HCT116 (cell line): ENCODE measurements around the gene PKDCC. TPM values are rescaled to one million over a fixed set of nuclear protein-coding genes. Genes with fewer than 3 reads are reported as not detected.
A peak's percentile ranks its signal among the peaks of the same experiment; 100 is the strongest.

ENCODE experiments used
- ATAC-seq: fragments of 200-7000 bp; cut with Tn5 transposase; 2 replicates; pipeline ENCODE4 v1.9.1; 2020; ENCODE audit warnings: mild to moderate bottlenecking, moderate library complexity
- BruUV-seq: library from RNA; stranded (reverse); fragments of 400-500 nt; replicated peaks from 2 replicates; lab custom pipeline; 2021; lab: Mats Ljungman, UMichigan
- CTCF ChIA-PET: fragments of 300-600 bp; sonication (Branson Sonifier 250); formaldehyde crosslinking; loops from one replicate; lab custom pipeline; 2021; ENCODE audit warnings: antibody characterized with exemption; lab: Charles Lee
- POLR2A ChIA-PET: fragments of 300-600, 350-600 bp; sonication (Branson Sonifier 250); formaldehyde crosslinking; loops from one replicate; lab custom pipeline; 2021; ENCODE audit warnings: antibody characterized with exemption; lab: Charles Lee
- RAD21 ChIA-PET, 2 experiments: fragments of 300-600 bp; sonication (Branson Sonifier 250); formaldehyde crosslinking; loops; one replicate each; lab custom pipeline; 2023; ENCODE audit warnings: low total read pairs in 2 of 2; ENCODE audit not compliant: uncharacterized antibody in 2 of 2, unreplicated experiment in 2 of 2, low non-redundant PET in 1 of 2; lab: Charles Lee
- DNase-seq: peaks from one replicate; pipeline ENCODE4 v3.0.0-alpha.2; 2010; ENCODE audit warnings: low read depth, low spot score
- H2AFZ ChIP-seq: fragments of 200-600 bp; shearing (Covaris generic), sonication (generic); 2 replicates; pipeline ENCODE4 v1.6.1; 2017; ENCODE audit warnings: low read depth, mixed run types, mixed read lengths, antibody characterized with exemption, low read length; ENCODE audit not compliant: poor library complexity, severe bottlenecking
- H3K27ac ChIP-seq: 2 replicates; pipeline ENCODE4 v1.5.1; 2012; ENCODE audit warnings: low read depth, low read length
- H3K27me3 ChIP-seq: fragments of 200-600 bp; sonication (generic); 2 replicates; pipeline ENCODE4 v1.6.1; 2016; ENCODE audit warnings: mixed run types, low read length, mixed read lengths; ENCODE audit not compliant: insufficient read depth
- H3K36me3 ChIP-seq, 2 experiments: fragments of 200-500 bp in 1 of 2; fragments of 200-600 bp in 1 of 2; sonication (Bioruptor generic) in 1 of 2; sonication (generic) in 1 of 2; 2 replicates each; pipeline versions ENCODE4 v1.5.1 to v1.6.1; 2014 to 2016; ENCODE audit warnings: low read length in 2 of 2, inconsistent platforms in 1 of 2, mixed read lengths in 1 of 2, mixed run types in 1 of 2; ENCODE audit not compliant: insufficient read depth in 2 of 2, control insufficient read depth in 1 of 2
- H3K4me1 ChIP-seq, 2 experiments: fragments of 200-600 bp in 1 of 2; sonication (generic) in 1 of 2; 2 replicates each; pipeline versions ENCODE4 v1.5.1 to v1.6.1; 2012 to 2017; ENCODE audit warnings: low read length in 2 of 2, inconsistent platforms in 1 of 2, mild to moderate bottlenecking in 1 of 2, mixed read lengths in 1 of 2, mixed run types in 1 of 2, moderate library complexity in 1 of 2; ENCODE audit not compliant: insufficient read depth in 2 of 2, control insufficient read depth in 1 of 2
- H3K4me2 ChIP-seq: fragments of 200-600 bp; sonication (generic); 2 replicates; pipeline ENCODE4 v1.6.1; 2017; ENCODE audit warnings: mixed run types, low read length, mixed read lengths
- H3K4me3 ChIP-seq, 2 experiments: fragments of 200-600 bp in 1 of 2; sonication (generic) in 1 of 2; replicated peaks in 1 of 2; 2 replicates each; pipeline ENCODE4 v1.5.1; 2011 to 2016; ENCODE audit warnings: low read length in 2 of 2, control low read depth in 1 of 2, low read depth in 1 of 2, mild to moderate bottlenecking in 1 of 2, mixed read lengths in 1 of 2, mixed run types in 1 of 2
- H3K79me2 ChIP-seq: fragments of 200-600 bp; sonication (generic); 2 replicates; pipeline ENCODE4 v1.6.1; 2017; ENCODE audit warnings: mild to moderate bottlenecking, mixed run types, low read length, moderate library complexity, mixed read lengths; ENCODE audit not compliant: insufficient read depth
- H3K9ac ChIP-seq: fragments of 200-600 bp; sonication (generic); 2 replicates; pipeline ENCODE4 v1.6.1; 2016; ENCODE audit warnings: low read length, mixed read lengths
- H3K9me2 ChIP-seq: fragments of 200-600 bp; sonication (generic), shearing (Covaris generic); 2 replicates; pipeline ENCODE4 v1.6.1; 2017; ENCODE audit warnings: mixed run types, mild to moderate bottlenecking, moderate library complexity; ENCODE audit not compliant: insufficient read depth
- H3K9me3 ChIP-seq, 2 experiments: fragments of 200-500 bp in 1 of 2; fragments of 200-600 bp in 1 of 2; sonication (Bioruptor generic) in 1 of 2; sonication (generic) in 1 of 2; 2 replicates each; pipeline ENCODE4 v1.6.1; 2014 to 2017; ENCODE audit warnings: low read length in 2 of 2, mixed read lengths in 2 of 2, inconsistent platforms in 1 of 2, low read depth in 1 of 2, mild to moderate bottlenecking in 1 of 2, mixed run types in 1 of 2, moderate library complexity in 1 of 2; ENCODE audit not compliant: control insufficient read depth in 1 of 2, insufficient read depth in 1 of 2
- H4K20me1 ChIP-seq: fragments of 200-600 bp; sonication (generic), shearing (Covaris generic); 2 replicates; pipeline ENCODE4 v1.6.1; 2017; ENCODE audit warnings: mixed run types, mild to moderate bottlenecking, moderate library complexity; ENCODE audit not compliant: insufficient read depth
- RAD21 ChIP-seq: IDR thresholded peaks from 2 replicates; pipeline ENCODE4 v1.6.1; 2012; ENCODE audit warnings: low read depth, mild to moderate bottlenecking
- SRF ChIP-seq: IDR thresholded peaks from 2 replicates; pipeline ENCODE4 v1.6.1; 2012; ENCODE audit warnings: low read depth
- TCF7L2 ChIP-seq: IDR thresholded peaks from 2 replicates; pipeline ENCODE4 v1.7.0; 2011; ENCODE audit warnings: borderline replicate concordance, inconsistent platforms; ENCODE audit not compliant: insufficient read depth, insufficient read length; ENCODE audit errors: extremely low read depth
- ZNF274 ChIP-seq: fragments of 200-500 bp; sonication (Bioruptor generic); IDR thresholded peaks from 2 replicates; pipeline ENCODE4 v1.6.1; 2014; ENCODE audit warnings: mild to moderate bottlenecking, low read depth, low read length, inconsistent platforms
- intact Hi-C: fragments of 100-400 bp; cut with micrococcal nuclease; formaldehyde crosslinking; loops from 2 replicates; pipeline ENCODE4 v1.10.0; 2022
- total RNA-seq: library from RNA; stranded (reverse); gene quantifications from one replicate; pipeline ENCODE4 v1.2.1, GENCODE V29; 2021; ENCODE audit not compliant: unreplicated experiment
- TF ChIP-seq, protein P1 (sequence below): IDR thresholded peaks from 2 replicates; pipeline ENCODE4 v1.6.1; 2012
- TF ChIP-seq, protein P2 (sequence below), 3 experiments: fragments of 200-600 bp in 1 of 3; sonication (generic) in 1 of 3; IDR thresholded peaks in 2 of 3; conservative IDR thresholded peaks in 1 of 3; 2 replicates each; pipeline ENCODE4 v1.5.1; 2012 to 2017; ENCODE audit warnings: low read depth in 2 of 3, low read length in 2 of 3, antibody characterized with exemption in 1 of 3, borderline replicate concordance in 1 of 3, control low read depth in 1 of 3, mild to moderate bottlenecking in 1 of 3, mixed read lengths in 1 of 3, mixed run types in 1 of 3, moderate library complexity in 1 of 3; ENCODE audit not compliant: insufficient read depth in 1 of 3

Gene PKDCC
- total RNA-seq, 1 experiment from 2014 or later: 0.84 TPM

DNA sequence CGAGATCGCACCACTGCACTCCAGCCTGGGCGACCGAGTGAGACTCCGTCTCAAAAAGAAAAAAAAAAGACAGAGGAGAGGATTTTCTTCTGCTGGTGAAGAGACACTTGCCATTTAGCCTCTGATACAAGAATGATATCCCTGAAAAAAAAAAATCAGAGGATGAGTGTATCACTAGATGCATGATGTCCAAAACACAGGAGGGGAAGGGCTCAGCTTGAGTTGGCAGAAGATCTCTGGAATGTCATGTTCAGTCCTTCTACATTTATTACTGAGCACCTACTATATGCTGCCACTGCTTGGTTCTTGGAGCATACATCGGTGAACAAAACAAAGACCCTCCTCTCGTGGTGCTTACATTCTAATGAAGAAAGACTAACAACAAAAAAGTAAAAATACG, 10.9 kb upstream of the PKDCC start:
- TF ChIP-seq, protein P1, sequence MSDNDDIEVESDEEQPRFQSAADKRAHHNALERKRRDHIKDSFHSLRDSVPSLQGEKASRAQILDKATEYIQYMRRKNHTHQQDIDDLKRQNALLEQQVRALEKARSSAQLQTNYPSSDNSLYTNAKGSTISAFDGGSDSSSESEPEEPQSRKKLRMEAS: no peak
- TF ChIP-seq ZNF274 (no peak), SRF (no peak)
- POLR2A ChIA-PET: no interaction called here
- intact Hi-C loops: no loop called here
- Histone ChIP-seq H4K20me1 (no peaks in the 10 kb centered on the region), H3K27me3 (0 out of 2 replicates have a peak, but pooled peaks cover under 1% of the 10 kb centered on the region), H3K9me2 (no peaks in the 10 kb centered on the region), H3K27ac (no peak overlapping the region), H3K9ac (no peak overlapping the region), H3K36me3 (no peaks in the 10 kb centered on the region), H3K4me2 (no peak overlapping the region), H3K9me3 (no peaks in the 10 kb centered on the region), H3K79me2 (no peaks in the 10 kb centered on the region), H3K4me3 (no peak overlapping the region), H3K4me1 (no peaks in the 10 kb centered on the region), H2AFZ (no peak overlapping the region)
- RAD21 ChIA-PET: no interaction called here
- CTCF ChIA-PET: no interaction called here
- no TSS peak for BruUV-seq
- DNase-seq (no peak), ATAC-seq (no peak)

DNA sequence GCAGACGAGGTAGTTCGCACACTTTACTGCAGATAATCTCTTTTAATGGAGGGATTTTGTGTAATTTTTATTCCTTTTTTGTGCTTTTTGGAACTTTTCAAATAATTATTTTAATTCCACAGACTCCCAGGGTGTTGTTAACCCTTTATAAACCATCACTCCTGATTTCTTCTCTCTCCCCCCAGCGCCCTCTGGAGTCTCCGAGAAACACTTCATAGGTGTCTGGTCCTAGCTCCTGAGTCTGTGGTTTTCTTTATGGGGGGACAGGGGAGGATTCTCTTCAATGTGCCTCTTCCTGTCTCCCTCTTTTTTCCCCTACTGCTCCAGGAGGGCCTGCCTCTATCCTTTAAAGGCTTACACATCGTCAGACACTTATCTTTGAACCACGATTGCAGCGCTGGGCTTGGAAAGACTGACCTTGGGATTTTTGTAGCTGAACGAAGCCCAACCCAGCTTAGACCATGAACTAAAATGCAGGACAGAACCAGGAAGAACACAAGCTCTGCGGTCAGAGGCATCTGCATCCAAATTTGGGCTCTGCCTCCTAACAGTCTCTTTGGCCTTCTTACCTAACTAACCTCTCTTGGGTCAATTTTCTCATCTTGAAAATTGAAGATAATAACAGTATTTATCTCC, 7.1 kb upstream of the PKDCC start:
- DNase-seq: no peak
- POLR2A ChIA-PET: no interaction called here
- intact Hi-C loops: no loop called here
- H3K4me2 ChIP-seq: no peak overlapping the region
- 0 out of 2 replicates have a peak, but pooled peaks cover 5% of the 10 kb centered on the region for H3K27me3 ChIP-seq
- ATAC-seq: no peak
- BruUV-seq: no TSS peak
- H3K9ac ChIP-seq: no peak overlapping the region
- no peaks in the 10 kb centered on the region for H4K20me1 ChIP-seq
- TF ChIP-seq, protein P2, sequence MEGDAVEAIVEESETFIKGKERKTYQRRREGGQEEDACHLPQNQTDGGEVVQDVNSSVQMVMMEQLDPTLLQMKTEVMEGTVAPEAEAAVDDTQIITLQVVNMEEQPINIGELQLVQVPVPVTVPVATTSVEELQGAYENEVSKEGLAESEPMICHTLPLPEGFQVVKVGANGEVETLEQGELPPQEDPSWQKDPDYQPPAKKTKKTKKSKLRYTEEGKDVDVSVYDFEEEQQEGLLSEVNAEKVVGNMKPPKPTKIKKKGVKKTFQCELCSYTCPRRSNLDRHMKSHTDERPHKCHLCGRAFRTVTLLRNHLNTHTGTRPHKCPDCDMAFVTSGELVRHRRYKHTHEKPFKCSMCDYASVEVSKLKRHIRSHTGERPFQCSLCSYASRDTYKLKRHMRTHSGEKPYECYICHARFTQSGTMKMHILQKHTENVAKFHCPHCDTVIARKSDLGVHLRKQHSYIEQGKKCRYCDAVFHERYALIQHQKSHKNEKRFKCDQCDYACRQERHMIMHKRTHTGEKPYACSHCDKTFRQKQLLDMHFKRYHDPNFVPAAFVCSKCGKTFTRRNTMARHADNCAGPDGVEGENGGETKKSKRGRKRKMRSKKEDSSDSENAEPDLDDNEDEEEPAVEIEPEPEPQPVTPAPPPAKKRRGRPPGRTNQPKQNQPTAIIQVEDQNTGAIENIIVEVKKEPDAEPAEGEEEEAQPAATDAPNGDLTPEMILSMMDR (IDR thresholded peaks at IDR 0.05 in 2 of 3, conservative IDR thresholded peaks at IDR 0.05 in 1 of 3; ENCODE audit: borderline replicate concordance in 1 of 3, insufficient read depth in 1 of 3, low read depth in 2 of 3, low read length in 2 of 3): peak; percentile 18 to 36 (median 21); a peak in 4 of 6 replicates
- TF ChIP-seq RAD21 (peak; percentile 21; the same call in 1 of the 2 replicates), TCF7L2 (no peak)
- CTCF ChIA-PET: interaction anchor here (1.4 to 2.2 kb wide), 2 partner anchors 14 to 170 kb away, joined by 3 to 10 read pairs; no protein-coding TSS in a partner anchor
- H3K9me2 ChIP-seq: no peaks in the 10 kb centered on the region
- H3K79me2 ChIP-seq: no peaks in the 10 kb centered on the region
- H3K4me1 ChIP-seq: no peaks in the 10 kb centered on the region
- no peak overlapping the region for H3K4me3 ChIP-seq
- H3K9me3 ChIP-seq: no peaks in the 10 kb centered on the region
- no peaks in the 10 kb centered on the region for H3K36me3 ChIP-seq
- H3K27ac ChIP-seq: no peak overlapping the region
- RAD21 ChIA-PET: no interaction called here
- H2AFZ ChIP-seq: no peak overlapping the region
